ENCODE measurements around the gene CASP12. TPM values are rescaled to one million over a fixed set of nuclear protein-coding genes. Genes with fewer than 3 reads are reported as not detected.
"Not testable (repeated sequence)": the region's sequence is repeated elsewhere in the genome, so short reads cannot be mapped to it uniquely, and the experiment has no call there.

CASP12 gene
- total RNA-seq, result under 1 TPM in 1 of 2 donors, not detected in 1; 0.31 TPM

GRCh38 chr11:104897891-104898684, at the start of gene CASP12:
Gene CASP12, minus strand, starts transcription at chr11:104898460.
- H3K36me3 Mint-ChIP-seq (ENCODE audit: insufficient read depth in 2 of 2), result peaks cover 0 to 2% of the 10 kb centered on the region in 2 donors
- no peaks in the 10 kb centered on the region for H3K27me3 Mint-ChIP-seq (ENCODE audit: low read depth)
- peaks cover 12% of the 10 kb centered on the region for H3K4me1 Mint-ChIP-seq (ENCODE audit: low read depth)
- peak within 1 kb of the TSS; percentile 38 for H3K27ac Mint-ChIP-seq
- H3K9me3 Mint-ChIP-seq, result peaks cover 0 to 4% of the 10 kb centered on the region in 2 donors
- peak; percentile 28 to 43 for ATAC-seq (replicated peaks in 1 of 2)
- DNase-seq, result no peak
- H3K4me3 Mint-ChIP-seq, result peak within 1 kb of the TSS; percentile 57 to 74

GRCh38 chr11:104946907-104947306, 48.6 kb upstream of the CASP12 start:
- DNase-seq (peak; percentile 21 to 37), ATAC-seq (replicated peaks in 1 of 2) (peak; percentile 52 to 72)
- H3K27me3 Mint-ChIP-seq (ENCODE audit: low read depth), result no peaks in the 10 kb centered on the region
- peak overlapping the region; percentile 66 for H3K27ac Mint-ChIP-seq
- H3K36me3 Mint-ChIP-seq (ENCODE audit: insufficient read depth in 2 of 2), result peaks cover 26 to 35% of the 10 kb centered on the region in 2 donors
- peaks cover 5% of the 10 kb centered on the region for H3K4me1 Mint-ChIP-seq (ENCODE audit: low read depth)
- H3K4me3 Mint-ChIP-seq, result no peak overlapping the region
- H3K9me3 Mint-ChIP-seq, result no peaks in the 10 kb centered on the region

GRCh38 chr11:104944076-104944475, 45.8 kb upstream of the CASP12 start:
- Mint-ChIP-seq H3K36me3 (ENCODE audit: insufficient read depth in 2 of 2) (peaks cover 17 to 20% of the 10 kb centered on the region in 2 donors), H3K27me3 (ENCODE audit: low read depth) (no peaks in the 10 kb centered on the region), H3K27ac (no peak overlapping the region), H3K4me1 (ENCODE audit: low read depth) (peaks cover 5% of the 10 kb centered on the region), H3K4me3 (no peak overlapping the region), H3K9me3 (no peaks in the 10 kb centered on the region)
- no peak for DNase-seq
- no peak for ATAC-seq (replicated peaks in 1 of 2)

- Mint-ChIP-seq H3K4me3 (no peak overlapping the region), H3K9me3 (no peaks in the 10 kb centered on the region), H3K27ac (no peak overlapping the region), H3K4me1 (ENCODE audit: low read depth) (peaks cover 5% of the 10 kb centered on the region), H3K36me3 (ENCODE audit: insufficient read depth in 2 of 2) (peaks cover 15 to 19% of the 10 kb centered on the region in 2 donors), H3K27me3 (ENCODE audit: low read depth) (no peaks in the 10 kb centered on the region)
- ATAC-seq (replicated peaks in 1 of 2) (no peak), DNase-seq (no peak)
Observed at GRCh38 chr11:104943561-104943960, 45.3 kb upstream of the CASP12 start.

GRCh38 chr11:104934594-104934993, 36.3 kb upstream of the CASP12 start:
- Mint-ChIP-seq H3K36me3 (ENCODE audit: insufficient read depth in 2 of 2) (peaks cover 8 to 13% of the 10 kb centered on the region in 2 donors), H3K9me3 (peaks cover 7 to 16% of the 10 kb centered on the region in 2 donors), H3K4me1 (ENCODE audit: low read depth) (peaks cover 11% of the 10 kb centered on the region), H3K4me3 (peak overlapping the region in 1 of 2 donors; percentile 1), H3K27me3 (ENCODE audit: low read depth) (no peaks in the 10 kb centered on the region), H3K27ac (no peak overlapping the region)
- DNase-seq (no peak), ATAC-seq (replicated peaks in 1 of 2) (no peak)

- Mint-ChIP-seq H3K9me3 (peaks cover 9 to 19% of the 10 kb centered on the region in 2 donors), H3K36me3 (ENCODE audit: insufficient read depth in 2 of 2) (peaks cover 9 to 16% of the 10 kb centered on the region in 2 donors), H3K4me1 (ENCODE audit: low read depth) (peaks cover 11% of the 10 kb centered on the region)
- not testable (repeated sequence) for ATAC-seq (replicated peaks in 1 of 2); H3K27me3 Mint-ChIP-seq (ENCODE audit: low read depth); H3K4me3 Mint-ChIP-seq; H3K27ac Mint-ChIP-seq; DNase-seq
Observed at GRCh38 chr11:104934073-104934472, 35.8 kb upstream of the CASP12 start.

GRCh38 chr11:104928811-104929210, 30.6 kb upstream of the CASP12 start:
- Mint-ChIP-seq H3K9me3 (peaks cover 22 to 36% of the 10 kb centered on the region in 2 donors), H3K4me1 (ENCODE audit: low read depth) (no peaks in the 10 kb centered on the region), H3K4me3 (no peak overlapping the region), H3K27me3 (ENCODE audit: low read depth) (no peaks in the 10 kb centered on the region), H3K27ac (no peak overlapping the region), H3K36me3 (ENCODE audit: insufficient read depth in 2 of 2) (peaks cover 24 to 31% of the 10 kb centered on the region in 2 donors)
- no peak for ATAC-seq (replicated peaks in 1 of 2)
- no peak for DNase-seq

- no peak for DNase-seq
- Mint-ChIP-seq H3K4me3 (no peak overlapping the region), H3K27me3 (ENCODE audit: low read depth) (no peaks in the 10 kb centered on the region), H3K36me3 (ENCODE audit: insufficient read depth in 2 of 2) (peaks cover 21 to 34% of the 10 kb centered on the region in 2 donors), H3K4me1 (ENCODE audit: low read depth) (no peaks in the 10 kb centered on the region), H3K27ac (no peak overlapping the region), H3K9me3 (peaks cover 21 to 36% of the 10 kb centered on the region in 2 donors)
- ATAC-seq (replicated peaks in 1 of 2), result no peak
Observed at GRCh38 chr11:104926771-104927611, 28.7 kb upstream of the CASP12 start.

GRCh38 chr11:104925850-104926249, 27.6 kb upstream of the CASP12 start:
- ATAC-seq (replicated peaks in 1 of 2) (no peak), DNase-seq (no peak)
- H3K27me3 Mint-ChIP-seq (ENCODE audit: low read depth), result no peaks in the 10 kb centered on the region
- H3K4me1 Mint-ChIP-seq (ENCODE audit: low read depth), result no peaks in the 10 kb centered on the region
- no peak overlapping the region for H3K4me3 Mint-ChIP-seq
- H3K36me3 Mint-ChIP-seq (ENCODE audit: insufficient read depth in 2 of 2), result peaks cover 21 to 27% of the 10 kb centered on the region in 2 donors
- H3K9me3 Mint-ChIP-seq, result peaks cover 21 to 35% of the 10 kb centered on the region in 2 donors
- no peak overlapping the region for H3K27ac Mint-ChIP-seq

GRCh38 chr11:104918113-104918824, 20.0 kb upstream of the CASP12 start:
- DNase-seq, result peak in 1 of 2 donors; percentile 9
- Mint-ChIP-seq H3K27me3 (ENCODE audit: low read depth) (no peaks in the 10 kb centered on the region), H3K36me3 (ENCODE audit: insufficient read depth in 2 of 2) (peaks cover 0 to 4% of the 10 kb centered on the region in 2 donors), H3K27ac (peak overlapping the region; percentile 99), H3K4me3 (peak overlapping the region; percentile 88 to 98), H3K4me1 (ENCODE audit: low read depth) (peaks cover 46% of the 10 kb centered on the region), H3K9me3 (peaks cover 3 to 4% of the 10 kb centered on the region in 2 donors)
- peak; percentile 87 to 88 for ATAC-seq (replicated peaks in 1 of 2)

- Mint-ChIP-seq H3K27ac (peak overlapping the region; percentile 99), H3K36me3 (ENCODE audit: insufficient read depth in 2 of 2) (no peaks in the 10 kb centered on the region), H3K4me1 (ENCODE audit: low read depth) (peaks cover 48% of the 10 kb centered on the region), H3K27me3 (ENCODE audit: low read depth) (no peaks in the 10 kb centered on the region), H3K4me3 (peak overlapping the region; percentile 88 to 98), H3K9me3 (no peaks in the 10 kb centered on the region)
- ATAC-seq (replicated peaks in 1 of 2) (peak; percentile 43 to 56), DNase-seq (no peak)
Observed at GRCh38 chr11:104917271-104918112, 19.2 kb upstream of the CASP12 start.

- Mint-ChIP-seq H3K36me3 (ENCODE audit: insufficient read depth in 2 of 2) (no peaks in the 10 kb centered on the region), H3K27ac (peak overlapping the region; percentile 99), H3K4me1 (ENCODE audit: low read depth) (peaks cover 48% of the 10 kb centered on the region), H3K4me3 (peak overlapping the region; percentile 88 to 98), H3K27me3 (ENCODE audit: low read depth) (no peaks in the 10 kb centered on the region), H3K9me3 (no peaks in the 10 kb centered on the region)
- ATAC-seq (replicated peaks in 1 of 2) (peak in 1 of 2 donors; percentile 31), DNase-seq (no peak)
Observed at GRCh38 chr11:104916442-104916841, 18.2 kb upstream of the CASP12 start.
